Neural progenitor cell (in vitro differentiated cells): ENCODE data around the gene ABI3BP. TPM values are rescaled to one million over a fixed set of nuclear protein-coding genes. Genes with fewer than 3 reads are reported as not detected.

ENCODE experiments used
- DNase-seq: peaks from one replicate; pipeline ENCODE4 v3.0.0-alpha.2; 2016; ENCODE audit warnings: low spot score
- H2AFZ ChIP-seq: fragments of 200-600 bp; sonication (generic); replicated peaks from 2 replicates; pipeline ENCODE4 v1.6.1; 2016; ENCODE audit warnings: antibody characterized with exemption
- H3F3A ChIP-seq: fragments of 200-600 bp; sonication (generic); 2 replicates; pipeline ENCODE4 v1.6.1; 2016; ENCODE audit warnings: antibody characterized with exemption, low read depth
- H3K27ac ChIP-seq: fragments of 200-600 bp; sonication (generic); 2 replicates; pipeline ENCODE4 v1.5.1; 2016; ENCODE audit warnings: mild to moderate bottlenecking
- H3K27me3 ChIP-seq: fragments of 200-600 bp; sonication (generic); 2 replicates; pipeline ENCODE4 v1.6.1; 2016; ENCODE audit warnings: mild to moderate bottlenecking, moderate library complexity
- H3K36me3 ChIP-seq: fragments of 200-600 bp; sonication (generic); 2 replicates; pipeline ENCODE4 v1.5.1; 2016
- H3K4me1 ChIP-seq: fragments of 200-600 bp; sonication (generic); 2 replicates; pipeline ENCODE4 v1.6.1; 2016; ENCODE audit warnings: mixed run types
- H3K4me2 ChIP-seq: fragments of 200-600 bp; sonication (generic); 2 replicates; pipeline ENCODE4 v1.6.1; 2016
- H3K4me3 ChIP-seq: fragments of 200-600 bp; sonication (generic); 2 replicates; pipeline ENCODE4 v1.5.1; 2016
- H3K79me2 ChIP-seq: fragments of 200-600 bp; sonication (generic); 2 replicates; pipeline ENCODE4 v1.6.1; 2016; ENCODE audit warnings: low read depth
- H3K9ac ChIP-seq: fragments of 200-600 bp; sonication (generic); 2 replicates; pipeline ENCODE4 v1.6.1; 2016
- H3K9me3 ChIP-seq: fragments of 200-600 bp; sonication (generic); 2 replicates; pipeline ENCODE4 v1.5.1; 2016; ENCODE audit warnings: low read depth
- H4K20me1 ChIP-seq: fragments of 200-600 bp; sonication (generic); 2 replicates; pipeline ENCODE4 v1.6.1; 2016; ENCODE audit warnings: low read depth
- H3K27ac Mint-ChIP-seq: 3 replicates; pipeline ENCODE4 v1.8.0; 2021; ENCODE audit warnings: mixed read lengths
- H3K27me3 Mint-ChIP-seq: 2 replicates; pipeline ENCODE4 v1.8.0; 2022; ENCODE audit warnings: low read depth, mild to moderate bottlenecking, inconsistent platforms, moderate library complexity, mixed read lengths; ENCODE audit not compliant: insufficient read depth
- H3K36me3 Mint-ChIP-seq: 3 replicates; pipeline ENCODE4 v1.8.0; 2021; ENCODE audit warnings: mixed read lengths
- H3K4me1 Mint-ChIP-seq: 3 replicates; pipeline ENCODE4 v1.8.0; 2021; ENCODE audit warnings: mixed read lengths
- H3K4me3 Mint-ChIP-seq: 3 replicates; pipeline ENCODE4 v1.8.0; 2021; ENCODE audit warnings: mild to moderate bottlenecking, moderate library complexity, mixed read lengths
- H3K9me3 Mint-ChIP-seq: 3 replicates; pipeline ENCODE4 v1.8.0; 2020; ENCODE audit warnings: mixed read lengths
- EZH2 ChIP-seq: fragments of 200-600 bp; sonication (generic); IDR thresholded peaks from 2 replicates; pipeline ENCODE4 v1.6.1; 2017; ENCODE audit warnings: antibody characterized with exemption, mild to moderate bottlenecking, moderate library complexity
- EZH2phosphoT487 ChIP-seq: fragments of 200-600 bp; sonication (generic); IDR thresholded peaks from 2 replicates; pipeline ENCODE4 v1.6.1; 2017; ENCODE audit warnings: antibody characterized with exemption
- total RNA-seq: library from RNA; depleted of rRNA; stranded (reverse); fragments of >200 nt; gene quantifications from 2 replicates; pipeline ENCODE4 v1.2.3, GENCODE V29; 2015; ENCODE audit warnings: low replicate concordance
- TF ChIP-seq, protein P1 (sequence below): fragments of 200-600 bp; sonication (generic); IDR thresholded peaks from 2 replicates; pipeline ENCODE4 v1.5.1; 2017; ENCODE audit warnings: antibody characterized with exemption, mild to moderate bottlenecking

The ABI3BP gene, protein sequence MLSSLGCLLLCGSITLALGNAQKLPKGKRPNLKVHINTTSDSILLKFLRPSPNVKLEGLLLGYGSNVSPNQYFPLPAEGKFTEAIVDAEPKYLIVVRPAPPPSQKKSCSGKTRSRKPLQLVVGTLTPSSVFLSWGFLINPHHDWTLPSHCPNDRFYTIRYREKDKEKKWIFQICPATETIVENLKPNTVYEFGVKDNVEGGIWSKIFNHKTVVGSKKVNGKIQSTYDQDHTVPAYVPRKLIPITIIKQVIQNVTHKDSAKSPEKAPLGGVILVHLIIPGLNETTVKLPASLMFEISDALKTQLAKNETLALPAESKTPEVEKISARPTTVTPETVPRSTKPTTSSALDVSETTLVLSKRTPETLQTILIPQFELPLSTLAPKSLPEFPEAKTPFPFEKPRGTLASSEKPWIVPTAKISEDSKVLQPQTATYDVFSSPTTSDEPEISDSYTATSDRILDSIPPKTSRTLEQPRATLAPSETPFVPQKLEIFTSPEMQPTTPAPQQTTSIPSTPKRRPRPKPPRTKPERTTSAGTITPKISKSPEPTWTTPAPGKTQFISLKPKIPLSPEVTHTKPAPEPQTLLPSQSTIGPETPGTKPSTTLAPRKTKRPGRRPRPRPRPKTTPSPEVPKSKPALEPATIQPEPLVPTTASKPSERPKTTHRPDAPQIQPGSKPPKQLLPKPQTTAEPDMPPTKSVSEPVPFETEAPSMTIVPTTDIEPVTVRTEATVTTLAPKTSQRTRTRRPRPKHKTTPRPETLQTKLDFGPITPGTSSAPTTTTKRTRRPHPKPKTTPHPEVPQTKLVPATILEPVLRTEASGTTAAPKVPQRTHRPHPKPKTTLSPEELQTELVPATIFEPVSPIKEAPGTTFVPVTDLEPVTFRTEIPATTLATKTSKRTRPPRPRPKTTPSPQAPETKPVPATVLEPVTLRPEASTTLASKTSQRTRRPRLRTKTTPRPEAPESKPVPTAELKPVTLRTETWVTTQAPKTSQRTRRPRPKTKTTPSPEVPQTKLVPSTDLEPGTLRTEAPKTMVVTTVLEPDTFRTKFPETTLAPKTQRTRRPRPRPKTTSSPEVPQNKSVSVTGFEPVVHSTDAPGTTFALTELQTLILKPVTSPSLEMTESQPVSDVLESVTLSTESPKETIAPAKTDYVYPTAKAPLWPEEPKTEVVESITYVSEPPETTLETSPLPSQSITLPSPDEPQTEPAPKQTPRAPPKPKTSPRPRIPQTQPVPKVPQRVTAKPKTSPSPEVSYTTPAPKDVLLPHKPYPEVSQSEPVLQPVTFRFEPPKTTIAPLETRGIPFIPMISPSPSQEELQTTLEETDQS (N-terminal part only)
- total RNA-seq: not detected in 2 replicates

DNA sequence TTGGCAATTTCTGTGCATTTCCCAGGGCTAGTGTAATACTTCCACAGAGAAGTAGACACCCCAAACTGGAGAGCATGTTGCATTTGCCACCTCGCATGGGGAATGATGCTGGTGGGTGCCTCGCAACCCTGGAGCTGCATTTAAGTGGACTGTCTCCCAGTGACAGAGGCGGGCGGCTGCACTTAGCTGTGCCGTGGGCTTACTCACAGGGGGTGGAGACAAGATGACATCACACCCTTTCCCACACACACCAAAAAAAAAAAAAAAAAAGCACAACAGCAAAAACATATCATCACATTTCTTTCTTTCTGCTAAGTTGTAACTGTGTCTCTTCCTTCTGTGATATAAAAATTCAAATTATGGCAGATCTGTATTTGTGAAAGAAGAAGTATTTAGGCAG lies at the start of gene ABI3BP:
Gene ABI3BP, minus strand, starts transcription at position 113 of the 400 bp plus-strand sequence. Its CDS starts 37 bp downstream, at position 76.
- no peaks in the 10 kb centered on the region for H4K20me1 ChIP-seq
- H3K9me3 ChIP-seq: no peaks in the 10 kb centered on the region
- Mint-ChIP-seq H3K36me3 (no peaks in the 10 kb centered on the region), H3K9me3 (no peaks in the 10 kb centered on the region), H3K27ac (no peak within 1 kb of the TSS), H3K27me3 (no peaks in the 10 kb centered on the region), H3K4me3 (no peak within 1 kb of the TSS), H3K4me1 (no peaks in the 10 kb centered on the region)
- no peaks in the 10 kb centered on the region for H3K79me2 ChIP-seq
- H3K9ac ChIP-seq: no peak within 1 kb of the TSS
- no peak within 1 kb of the TSS for H3K27ac ChIP-seq
- no peaks in the 10 kb centered on the region for H3K27me3 ChIP-seq
- peak within 1 kb of the TSS; percentile 70 for H2AFZ ChIP-seq
- DNase-seq: peak; percentile 20
- TF ChIP-seq, protein P1, sequence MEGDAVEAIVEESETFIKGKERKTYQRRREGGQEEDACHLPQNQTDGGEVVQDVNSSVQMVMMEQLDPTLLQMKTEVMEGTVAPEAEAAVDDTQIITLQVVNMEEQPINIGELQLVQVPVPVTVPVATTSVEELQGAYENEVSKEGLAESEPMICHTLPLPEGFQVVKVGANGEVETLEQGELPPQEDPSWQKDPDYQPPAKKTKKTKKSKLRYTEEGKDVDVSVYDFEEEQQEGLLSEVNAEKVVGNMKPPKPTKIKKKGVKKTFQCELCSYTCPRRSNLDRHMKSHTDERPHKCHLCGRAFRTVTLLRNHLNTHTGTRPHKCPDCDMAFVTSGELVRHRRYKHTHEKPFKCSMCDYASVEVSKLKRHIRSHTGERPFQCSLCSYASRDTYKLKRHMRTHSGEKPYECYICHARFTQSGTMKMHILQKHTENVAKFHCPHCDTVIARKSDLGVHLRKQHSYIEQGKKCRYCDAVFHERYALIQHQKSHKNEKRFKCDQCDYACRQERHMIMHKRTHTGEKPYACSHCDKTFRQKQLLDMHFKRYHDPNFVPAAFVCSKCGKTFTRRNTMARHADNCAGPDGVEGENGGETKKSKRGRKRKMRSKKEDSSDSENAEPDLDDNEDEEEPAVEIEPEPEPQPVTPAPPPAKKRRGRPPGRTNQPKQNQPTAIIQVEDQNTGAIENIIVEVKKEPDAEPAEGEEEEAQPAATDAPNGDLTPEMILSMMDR: no peak
- TF ChIP-seq EZH2phosphoT487: no peak
- no peak for TF ChIP-seq EZH2
- H3F3A ChIP-seq: no peaks in the 10 kb centered on the region
- no peaks in the 10 kb centered on the region for H3K4me1 ChIP-seq
- no peak within 1 kb of the TSS for H3K4me3 ChIP-seq
- H3K36me3 ChIP-seq: no peaks in the 10 kb centered on the region
- H3K4me2 ChIP-seq: no peak within 1 kb of the TSS

DNA sequence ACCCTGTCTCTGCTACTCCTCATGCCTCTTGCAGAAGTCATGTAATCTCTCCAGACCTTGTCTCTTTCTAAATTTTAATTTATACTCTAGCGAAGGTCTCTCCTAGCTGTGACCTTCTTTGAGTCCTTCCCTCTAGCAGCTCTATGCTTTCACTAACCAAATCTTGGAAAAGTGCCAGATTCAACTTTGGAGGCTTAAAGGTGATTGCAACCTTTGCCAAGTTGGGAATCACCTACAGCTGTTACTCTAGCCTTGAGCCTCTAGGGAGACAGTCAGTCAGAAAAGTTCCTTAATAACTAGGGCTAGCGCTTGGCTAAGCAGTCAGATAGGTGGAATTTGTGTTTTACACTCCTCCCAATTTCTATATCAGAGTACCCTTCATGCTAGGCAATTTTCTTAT lies 46.1 kb upstream of the ABI3BP start:
- H3K79me2 ChIP-seq: no peaks in the 10 kb centered on the region
- no peak for TF ChIP-seq EZH2
- no peak for TF ChIP-seq EZH2phosphoT487
- TF ChIP-seq, protein P1: no peak
- H3K27ac ChIP-seq: no peak overlapping the region
- no peaks in the 10 kb centered on the region for H3K4me1 ChIP-seq
- H3K27me3 ChIP-seq: no peaks in the 10 kb centered on the region
- H4K20me1 ChIP-seq: no peaks in the 10 kb centered on the region
- peaks cover 2% of the 10 kb centered on the region for H3K4me1 Mint-ChIP-seq
- no peak overlapping the region for H2AFZ ChIP-seq
- H3K27me3 Mint-ChIP-seq: peaks cover 2% of the 10 kb centered on the region
- H3K9me3 Mint-ChIP-seq: no peaks in the 10 kb centered on the region
- no peak overlapping the region for H3K4me2 ChIP-seq
- no peak overlapping the region for H3K4me3 Mint-ChIP-seq
- H3K36me3 ChIP-seq: no peaks in the 10 kb centered on the region
- no peak overlapping the region for H3K9ac ChIP-seq
- no peak overlapping the region for H3K4me3 ChIP-seq
- H3K9me3 ChIP-seq: no peaks in the 10 kb centered on the region
- no peak for DNase-seq
- no peaks in the 10 kb centered on the region for H3K36me3 Mint-ChIP-seq
- no peak overlapping the region for H3K27ac Mint-ChIP-seq
- no peaks in the 10 kb centered on the region for H3F3A ChIP-seq

DNA sequence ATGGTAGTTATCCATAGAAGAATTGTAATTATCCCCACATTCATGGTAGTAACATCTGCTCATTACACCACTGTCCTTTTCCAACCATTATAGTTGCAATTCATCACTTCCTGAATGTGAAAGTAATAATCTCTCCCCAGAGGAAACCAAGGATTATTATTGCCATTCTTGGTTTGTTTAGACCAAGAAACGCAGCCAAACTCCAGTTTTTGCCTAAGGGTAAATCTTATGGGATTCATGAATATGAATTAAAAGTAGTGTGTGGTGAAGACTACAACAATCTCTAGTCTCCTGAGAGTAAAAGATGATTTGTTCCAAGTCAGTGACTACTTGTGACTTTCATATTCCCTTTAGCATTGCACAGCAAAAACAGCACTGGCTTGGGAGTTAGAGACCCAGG lies 45.7 kb upstream of the ABI3BP start:
- no peaks in the 10 kb centered on the region for H3F3A ChIP-seq
- Mint-ChIP-seq H3K4me3 (no peak overlapping the region), H3K36me3 (no peaks in the 10 kb centered on the region), H3K27ac (no peak overlapping the region), H3K4me1 (peaks cover 2% of the 10 kb centered on the region), H3K27me3 (peaks cover 2% of the 10 kb centered on the region), H3K9me3 (no peaks in the 10 kb centered on the region)
- no peak for DNase-seq
- no peaks in the 10 kb centered on the region for H3K27me3 ChIP-seq
- H3K79me2 ChIP-seq: no peaks in the 10 kb centered on the region
- H3K9ac ChIP-seq: no peak overlapping the region
- no peak overlapping the region for H2AFZ ChIP-seq
- H3K4me3 ChIP-seq: no peak overlapping the region
- H3K4me2 ChIP-seq: no peak overlapping the region
- TF ChIP-seq EZH2 (no peak), EZH2phosphoT487 (no peak)
- TF ChIP-seq, protein P1: no peak
- no peaks in the 10 kb centered on the region for H3K36me3 ChIP-seq
- no peaks in the 10 kb centered on the region for H3K4me1 ChIP-seq
- no peaks in the 10 kb centered on the region for H4K20me1 ChIP-seq
- no peaks in the 10 kb centered on the region for H3K9me3 ChIP-seq
- H3K27ac ChIP-seq: no peak overlapping the region
